Esophagus squamous epithelium (tissue), 5 donors: Measurements from ENCODE around the gene TRIM40. TPM values are rescaled to one million over a fixed set of nuclear protein-coding genes. Genes with fewer than 3 reads are reported as not detected.

Experiments
- DNase-seq: peaks from one replicate; lab custom pipeline; 2025; lab: John Stamatoyannopoulos, UW
- H3K27ac ChIP-seq, 4 donors: fragments of 200-600 bp; sonication (generic); one replicate each; pipeline ENCODE4 v1.5.1; 2016 to 2019; ENCODE audit warnings: mild to moderate bottlenecking in 1 of 4
- H3K27me3 ChIP-seq, 4 donors: fragments of 200-600 bp; sonication (generic); 1 replicate in 3 of 4; 2 replicates in 1 of 4; pipeline versions ENCODE4 v1.5.1 to v1.6.0; 2017 to 2021; ENCODE audit warnings: antibody characterized with exemption in 1 of 4
- H3K36me3 ChIP-seq, 3 donors: fragments of 200-600 bp; sonication (generic); one replicate each; pipeline ENCODE4 v1.5.1; 2016 to 2019
- H3K4me1 ChIP-seq, 3 donors: fragments of 200-600 bp; sonication (generic); one replicate each; pipeline ENCODE4 v1.5.1; 2017 to 2019
- H3K4me3 ChIP-seq, 4 donors: fragments of 200-600 bp; sonication (generic); 1 replicate in 3 of 4; 2 replicates in 1 of 4; pipeline ENCODE4 v1.5.1; 2016 to 2019; ENCODE audit warnings: mild to moderate bottlenecking in 2 of 4, moderate library complexity in 1 of 4
- H3K9me3 ChIP-seq, 3 donors: fragments of 200-600 bp; sonication (generic); one replicate each; pipeline ENCODE4 v1.5.1; 2016 to 2019
- CTCF ChIP-seq, 6 experiments: fragments of 450-650 bp in 4 of 6; fragments of 200-600 bp in 2 of 6; sonication (generic) in 2 of 6; IDR thresholded peaks; one replicate each; pipeline ENCODE4 v1.5.1; 2016 to 2019; ENCODE audit warnings: antibody characterized with exemption in 6 of 6, mild to moderate bottlenecking in 4 of 6, moderate library complexity in 4 of 6
- POLR2A ChIP-seq, 4 donors: fragments of 450-650 bp; IDR thresholded peaks; one replicate each; pipeline ENCODE4 v1.6.1; 2017; ENCODE audit warnings: antibody characterized with exemption in 4 of 4, mild to moderate bottlenecking in 4 of 4, moderate library complexity in 3 of 4
- WGBS, 2 donors: methylation state at CpG; one replicate each; pipeline ENCODE4 v1.1.5; 2018; 5-methylcytosine and 5-hydroxymethylcytosine counted together
- intact Hi-C: fragments of 100-400 bp; cut with DNase I; formaldehyde crosslinking; loops from one replicate; pipeline ENCODE4 v1.15.0; 2022
- small RNA-seq, 4 donors: library from RNA; depleted of rRNA; stranded (forward); fragments of <200 nt; gene quantifications; one replicate each; pipeline ENCODE3, GENCODE V24; 2016
- total RNA-seq, 4 donors: library from RNA; depleted of rRNA; stranded (reverse); fragments of >200 nt; gene quantifications; one replicate each; pipeline ENCODE4 v1.1.0, GENCODE V29; 2016
- donor health status: DM: yes; HTN: yes; CAD: no.

The TRIM40 gene
- total RNA-seq, 4 donors from 2014 or later = not detected

GRCh38 chr6:30192076-30192475 is 56.1 kb downstream of the TRIM40 start:
- WGBS, 2 donors = 62 to 83% methylated on average over 3 to 7 of the region's 7 CpGs
- no peak for DNase-seq
- no peak for TF ChIP-seq POLR2A (IDR thresholded peaks at IDR 0.05)
- intact Hi-C loops = no loop called here
- peaks cover 39 to 95% (median 43%) of the 10 kb centered on the region in 3 donors for H3K36me3 ChIP-seq
- H3K4me1 ChIP-seq = no peaks in the 10 kb centered on the region
- H3K27me3 ChIP-seq = no peaks in the 10 kb centered on the region
- H3K4me3 ChIP-seq = no peak overlapping the region
- no peaks in the 10 kb centered on the region for H3K9me3 ChIP-seq
- H3K27ac ChIP-seq = no peak overlapping the region

- DNase-seq = no peak
- Histone ChIP-seq H3K4me1 (peaks cover 0 to 12% (median 4%) of the 10 kb centered on the region in 3 donors), H3K27ac (no peak overlapping the region), H3K36me3 (peaks cover 33 to 98% (median 43%) of the 10 kb centered on the region in 3 donors), H3K9me3 (no peaks in the 10 kb centered on the region), H3K27me3 (no peaks in the 10 kb centered on the region), H3K4me3 (no peak overlapping the region)
- intact Hi-C loops = no loop called here
- TF ChIP-seq CTCF (IDR thresholded peaks at IDR 0.05) (no peak), POLR2A (IDR thresholded peaks at IDR 0.05) (no peak)
- WGBS, 2 donors = 88% methylated on average over 7 to 8 of the region's 8 CpGs
Measured at GRCh38 chr6:30194797-30195690, 59.1 kb downstream of the TRIM40 start.

GRCh38 chr6:30195951-30196350 is 60.0 kb downstream of the TRIM40 start:
- no peak for TF ChIP-seq POLR2A (IDR thresholded peaks at IDR 0.05)
- TF ChIP-seq CTCF (IDR thresholded peaks at IDR 0.05) = no peak
- Histone ChIP-seq H3K36me3 (peaks cover 37 to 98% (median 40%) of the 10 kb centered on the region in 3 donors), H3K4me1 (peaks cover 5 to 21% (median 6%) of the 10 kb centered on the region in 3 donors), H3K27ac (no peak overlapping the region), H3K9me3 (no peaks in the 10 kb centered on the region), H3K27me3 (no peaks in the 10 kb centered on the region), H3K4me3 (no peak overlapping the region)
- intact Hi-C loops = no loop called here
- no peak for DNase-seq
- WGBS, 2 donors = 100% methylated on average over 1 of the region's 1 CpG

- no peak overlapping the region for H3K4me3 ChIP-seq
- H3K27me3 ChIP-seq = no peaks in the 10 kb centered on the region
- peaks cover 37 to 96% (median 40%) of the 10 kb centered on the region in 3 donors for H3K36me3 ChIP-seq
- no peak for DNase-seq
- peaks cover 10 to 25% (median 10%) of the 10 kb centered on the region in 3 donors for H3K4me1 ChIP-seq
- intact Hi-C loops = no loop called here
- 92 to 96% methylated on average over 4 to 11 of the region's 12 CpGs for WGBS, 2 donors
- no peaks in the 10 kb centered on the region for H3K9me3 ChIP-seq
- H3K27ac ChIP-seq = no peak overlapping the region
- no peak for TF ChIP-seq POLR2A (IDR thresholded peaks at IDR 0.05)
- no peak for TF ChIP-seq CTCF (IDR thresholded peaks at IDR 0.05)
Measured at GRCh38 chr6:30196376-30196775, 60.4 kb downstream of the TRIM40 start.

Small RNA genes within 50 kb of the gene (small RNA-seq; reads per million reads assigned to genes)
- 0 reads per million in 4 donors for gene RF00554

Other genes starting within 250 kb of the TRIM40 start
- gene HLA-A, start 193.6 kb upstream of the TRIM40 start, total RNA-seq = 1,000 to 10,000 TPM in 1 of 4 donors, 100 to 1,000 TPM in 3; 182 to 1,095 (median 304) TPM
- gene POLR1H, start 74.9 kb upstream of the TRIM40 start, total RNA-seq = 10 to 100 TPM; 13.2 to 35.8 (median 19.8) TPM
- gene PPP1R11, start 68.9 kb upstream of the TRIM40 start, total RNA-seq = 10 to 100 TPM; 36.5 to 40.9 (median 37.3) TPM
- gene RNF39, start 60.4 kb upstream of the TRIM40 start, total RNA-seq = 10 to 100 TPM in 1 of 4 donors, 1 to 10 TPM in 3; 3.1 to 11.4 (median 9.2) TPM
- under 1 TPM in 1 of 4 donors, not detected in 3; 0.23 TPM for gene TRIM31, start 23.1 kb upstream of the TRIM40 start, total RNA-seq
- gene TRIM10, start 25.1 kb downstream of the TRIM40 start, total RNA-seq = not detected
- gene TRIM15, start 27.4 kb downstream of the TRIM40 start, total RNA-seq = not detected
- 10 to 100 TPM; 52.3 to 76.3 (median 63.3) TPM for gene TRIM26, start 77.3 kb downstream of the TRIM40 start, total RNA-seq
- gene TRIM39, start 190.8 kb downstream of the TRIM40 start, total RNA-seq = 10 to 100 TPM; 11.3 to 16.2 (median 15.1) TPM
- 100 to 1,000 TPM in 1 of 4 donors, 10 to 100 TPM in 3; 60.2 to 101 (median 81.7) TPM for gene RPP21, start 209.0 kb downstream of the TRIM40 start, total RNA-seq